Measurements from ENCODE around the gene LPCAT1. TPM values are rescaled to one million over a fixed set of nuclear protein-coding genes. Genes with fewer than 3 reads are reported as not detected.

The LPCAT1 gene
- total and polyA plus RNA-seq, 2 of the 13 experiments (the other 11 are each of a cell fraction or from before 2014, with no cell fraction given): 29.8 to 90.6 TPM

- Histone ChIP-seq H3K4me3 (replicated peaks in 1 of 3; ENCODE audit: insufficient read depth in 1 of 3, low read depth in 2 of 3, low read length in 3 of 3) (no peak overlapping the region), H4K20me1 (ENCODE audit: insufficient read depth, low read length) (peaks cover 90% of the 10 kb centered on the region), H3K27ac (ENCODE audit: extremely low read length, insufficient read depth, low read length) (no peak overlapping the region), H3K4me1 (ENCODE audit: insufficient read depth, low read length) (peaks cover 9% of the 10 kb centered on the region; the same call in 1 of the 2 replicates), H3K79me2 (ENCODE audit: insufficient read depth, low read length) (peaks cover 95% of the 10 kb centered on the region), H3K9ac (ENCODE audit: insufficient read depth, low read depth, low read length) (no peak overlapping the region), H3K4me2 (ENCODE audit: low read depth, low read length) (no peak overlapping the region), H3K27me3 (ENCODE audit: control insufficient read depth in 1 of 2, insufficient read depth in 2 of 2, low read length in 2 of 2) (no peaks in the 10 kb centered on the region), H3K36me3 (replicated peaks in 1 of 2; ENCODE audit: control insufficient read depth in 1 of 2, insufficient read depth in 2 of 2, low read length in 2 of 2) (peaks cover 21 to 43% of the 10 kb centered on the region in 2 experiments), H2AFZ (ENCODE audit: low read length) (no peak overlapping the region), H3K9me3 (ENCODE audit: low read length) (no peaks in the 10 kb centered on the region)
- 97% methylated on average over 15 of the region's 23 CpGs for WGBS (ENCODE audit: low lambda C conversion rate)
- intact Hi-C loops (cut with micrococcal nuclease; ENCODE audit: unreplicated experiment): no loop called here
- BruUV-seq (replicated peaks): no TSS peak
- in situ Hi-C loops (cut with HindIII; ENCODE audit: extremely low pct_ligation_motif_present, low pct_unique_long_range_greater_than_20kb): loop anchor here (25.0 kb wide), 1 partner anchor 129 kb away; no protein-coding TSS in a partner anchor
- TF ChIP-seq ZBTB21 (CRISPR knock-in tag; IDR thresholded peaks at IDR 0.05) (no peak), MXI1 (IDR thresholded peaks at IDR 0.05; ENCODE audit: borderline replicate concordance, low read depth, low read length) (no peak), NFAT5 (CRISPR knock-in tag; IDR thresholded peaks at IDR 0.05) (no peak), GABPA (IDR thresholded peaks at IDR 0.05; ENCODE audit: low read depth, low read length) (no peak), GABPA (CRISPR knock-in tag; IDR thresholded peaks at IDR 0.05; ENCODE audit: low read depth) (no peak), KDM5B (CRISPR knock-in tag; IDR thresholded peaks at IDR 0.05; ENCODE audit: borderline replicate concordance) (no peak)
- DNase-seq (ENCODE audit: low spot score) (no peak), FAIRE-seq (no peak), ATAC-seq (no peak)
- POLR2A ChIA-PET: no interaction called here
- CTCF ChIA-PET (ENCODE audit: low intra/inter-chr PET ratio, low total read pairs): no interaction called here
Observed at GRCh38 chr5:1507961-1508658, 15.7 kb downstream of the LPCAT1 start.

All from HepG2 (cell line).